Measurements from ENCODE around the gene FRMD4A.
"Not testable (repeated sequence)": the region's sequence is repeated elsewhere in the genome, so short reads cannot be mapped to it uniquely, and the experiment has no call there.

Gene FRMD4A

DNA sequence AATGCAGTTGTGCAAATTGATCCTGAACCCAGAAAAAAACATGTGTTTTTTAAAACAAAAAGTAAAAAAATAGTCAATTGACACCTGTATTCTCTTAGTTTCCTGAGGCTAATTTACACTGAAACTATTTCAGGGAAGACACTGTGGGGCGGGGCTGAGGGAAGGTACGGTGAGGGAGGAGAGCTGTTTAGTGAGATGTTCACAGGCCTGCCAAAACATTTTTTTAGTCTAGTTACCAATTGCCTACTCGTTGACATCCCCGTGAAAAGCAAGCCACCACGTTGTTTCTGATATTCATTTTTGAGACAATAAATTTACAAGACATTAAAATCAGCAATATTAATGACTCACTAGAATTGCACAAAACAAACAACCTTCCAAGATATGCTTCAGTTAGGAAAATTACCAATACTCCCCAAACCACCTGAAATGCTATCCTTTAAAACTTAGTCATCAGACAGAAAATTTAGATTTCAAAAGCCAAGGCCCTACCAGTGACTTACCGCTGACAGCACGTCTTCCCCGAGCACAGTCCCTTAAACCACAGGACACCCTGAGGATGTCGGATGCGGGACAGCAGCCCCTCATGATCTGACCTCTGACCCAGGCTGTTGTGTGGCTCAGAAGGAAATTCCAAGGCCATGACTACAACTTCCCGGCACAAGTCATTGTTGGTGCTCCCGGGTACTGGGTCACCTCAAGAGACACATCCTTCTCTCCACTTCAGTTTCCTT, 464.8 kb downstream of the FRMD4A start:
- DNase-seq, result no peak

DNA sequence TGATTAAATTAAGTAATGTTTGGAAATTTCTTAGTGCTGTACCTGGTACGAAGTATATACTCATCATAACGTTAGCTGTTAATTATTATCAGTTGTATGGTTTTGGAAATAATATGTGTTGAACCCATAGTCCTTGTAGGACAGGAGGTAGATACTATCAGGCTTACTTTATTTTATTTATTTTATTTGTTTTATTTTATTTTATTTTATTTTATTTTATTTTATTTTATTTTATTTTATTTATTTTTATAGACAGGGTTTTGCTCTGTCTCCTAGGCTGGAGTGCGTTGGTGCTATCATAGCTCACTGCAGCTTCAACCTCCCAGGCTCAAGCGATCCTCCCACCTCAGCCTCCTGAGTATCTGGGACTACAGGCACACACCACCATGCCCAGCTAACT, 465.5 kb downstream of the FRMD4A start:
- DNase-seq, result not testable (repeated sequence)

DNA sequence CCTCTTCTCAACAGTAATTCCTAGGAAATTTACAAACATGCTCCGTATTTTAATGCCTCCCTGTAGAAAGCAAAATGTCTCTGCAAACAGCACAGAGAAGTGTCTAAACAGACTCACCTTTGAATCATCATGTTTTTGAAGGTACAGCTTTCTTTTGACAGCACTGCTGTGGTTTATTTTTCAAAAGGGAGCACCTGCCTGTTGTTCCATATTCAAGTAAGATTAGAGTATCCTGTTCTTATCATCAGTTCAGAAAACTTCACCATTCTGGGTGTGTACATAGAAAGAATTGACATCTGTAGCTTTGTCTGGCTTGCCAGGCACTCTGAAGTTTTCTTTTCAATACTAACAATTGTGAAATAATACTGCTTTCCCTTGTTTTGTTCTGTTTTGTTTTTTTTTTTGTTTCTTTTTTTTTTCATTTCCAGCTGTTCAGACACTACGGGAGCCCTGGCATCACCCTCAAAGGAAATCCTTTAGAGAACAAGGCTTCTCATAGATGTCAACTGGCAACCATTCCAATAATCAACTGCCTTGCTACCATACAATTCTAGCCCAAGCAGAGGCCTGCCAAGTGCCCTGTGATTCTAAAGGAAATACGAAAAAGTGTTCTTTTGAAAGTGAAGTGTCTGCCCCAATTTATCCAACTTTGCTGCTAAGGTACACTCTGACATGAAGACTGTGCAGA, 468.0 kb downstream of the FRMD4A start:
- DNase-seq, result no peak

GRCh38 chr10:13860886-13861285, 469.8 kb downstream of the FRMD4A start:
- DNase-seq, result no peak

- no peak for DNase-seq
Measured at GRCh38 chr10:13859979-13860654, 470.6 kb downstream of the FRMD4A start.

DNA sequence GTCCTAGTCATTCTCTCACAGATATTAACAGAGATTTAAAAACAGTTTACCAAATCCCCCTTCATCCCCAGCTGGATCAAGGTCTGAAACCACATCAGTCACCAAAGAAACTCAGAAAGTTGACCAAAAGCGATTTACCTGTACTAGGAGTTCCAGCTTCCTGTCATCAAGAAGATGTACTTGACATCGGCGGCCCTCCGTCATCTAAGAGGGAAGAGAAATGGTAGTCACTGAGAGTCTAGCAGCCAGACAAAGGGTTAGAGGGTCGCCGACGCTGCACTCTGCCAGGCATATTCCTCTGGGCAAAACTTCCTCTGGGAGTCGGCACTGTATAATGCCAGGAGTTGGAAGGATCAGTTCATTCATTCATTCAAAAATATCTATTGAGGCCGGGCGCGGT, 472.0 kb downstream of the FRMD4A start:
- no peak for DNase-seq

GRCh38 chr10:13857451-13857850, 473.3 kb downstream of the FRMD4A start:
- DNase-seq, result no peak

GRCh38 chr10:13853854-13854253, 476.9 kb downstream of the FRMD4A start:
- DNase-seq, result no peak

DNA sequence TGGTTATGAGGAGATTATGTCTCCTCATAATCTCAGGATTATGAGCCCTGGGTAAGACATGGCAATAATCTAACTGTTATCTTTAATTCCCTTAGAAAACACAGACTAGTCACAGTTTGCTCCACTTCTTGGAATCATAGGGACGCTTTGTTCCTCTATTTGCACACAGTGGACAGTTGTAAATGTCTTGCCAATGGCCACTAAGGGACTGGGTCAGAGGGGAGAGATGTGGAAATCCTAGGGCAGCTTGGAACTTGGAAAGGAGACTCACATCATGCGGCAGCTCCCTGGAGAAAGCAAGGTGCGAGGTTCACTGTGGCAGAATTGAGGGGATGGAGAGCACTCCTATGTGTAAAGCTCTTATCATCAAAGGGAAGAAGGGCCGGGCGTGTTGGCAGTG, 477.9 kb downstream of the FRMD4A start:
- no peak for DNase-seq

- no peak for DNase-seq
Measured at GRCh38 chr10:13851906-13852305, 478.8 kb downstream of the FRMD4A start.

DNA sequence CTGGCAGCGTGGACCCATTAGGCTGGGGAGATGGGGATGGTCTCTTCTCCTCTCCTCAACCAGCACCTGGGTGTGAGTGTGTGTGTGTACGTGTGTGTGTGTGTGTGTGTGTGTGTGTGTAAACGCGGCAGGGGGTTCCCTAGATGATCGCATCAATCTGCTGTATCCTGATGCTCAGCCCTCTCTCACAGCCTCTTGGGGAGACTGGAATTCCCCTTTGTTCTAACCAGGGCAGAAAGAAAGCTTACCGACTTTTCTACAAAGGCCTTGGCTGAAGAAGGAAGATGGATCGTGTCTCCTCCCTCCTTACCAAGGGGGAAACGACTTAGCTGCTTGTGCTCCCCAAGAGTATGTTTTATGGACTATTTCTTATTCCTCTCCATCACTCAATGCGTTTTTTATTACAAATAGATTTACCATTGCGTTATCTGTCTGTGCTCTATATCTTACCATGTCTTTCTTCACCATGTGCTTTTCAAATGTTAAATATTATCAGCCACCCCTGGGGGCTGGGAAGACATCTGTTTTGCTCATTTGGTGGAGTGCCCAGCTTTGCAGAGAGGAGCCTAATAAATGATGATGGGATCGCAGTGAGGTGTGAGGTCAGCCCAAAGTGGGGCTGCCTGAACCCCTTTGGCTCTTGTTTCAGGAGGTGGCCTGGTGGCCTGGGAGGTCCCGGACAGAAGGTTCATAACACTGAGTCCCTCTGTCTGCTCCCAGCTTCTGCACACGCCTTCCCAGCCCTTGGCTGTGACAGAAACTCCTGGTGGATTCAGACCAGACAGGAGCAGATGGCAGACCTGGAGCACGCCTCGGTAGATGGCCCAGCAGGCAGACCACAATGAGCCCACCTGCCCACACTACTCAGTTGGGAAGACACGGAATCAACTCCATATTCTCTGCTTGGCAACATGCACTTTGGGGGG, 481.9 kb downstream of the FRMD4A start:
- DNase-seq, result no peak

GRCh38 chr10:13847201-13847631, 483.5 kb downstream of the FRMD4A start:
- no peak for DNase-seq

GRCh38 chr10:13845897-13846296, 484.8 kb downstream of the FRMD4A start:
- no peak for DNase-seq

GRCh38 chr10:13844651-13845050, 486.1 kb downstream of the FRMD4A start:
- no peak for DNase-seq

GRCh38 chr10:13842117-13842516, 488.6 kb downstream of the FRMD4A start:
- DNase-seq, result no peak

- no peak for DNase-seq
Measured at GRCh38 chr10:13840036-13840435, 490.7 kb downstream of the FRMD4A start.

DNA sequence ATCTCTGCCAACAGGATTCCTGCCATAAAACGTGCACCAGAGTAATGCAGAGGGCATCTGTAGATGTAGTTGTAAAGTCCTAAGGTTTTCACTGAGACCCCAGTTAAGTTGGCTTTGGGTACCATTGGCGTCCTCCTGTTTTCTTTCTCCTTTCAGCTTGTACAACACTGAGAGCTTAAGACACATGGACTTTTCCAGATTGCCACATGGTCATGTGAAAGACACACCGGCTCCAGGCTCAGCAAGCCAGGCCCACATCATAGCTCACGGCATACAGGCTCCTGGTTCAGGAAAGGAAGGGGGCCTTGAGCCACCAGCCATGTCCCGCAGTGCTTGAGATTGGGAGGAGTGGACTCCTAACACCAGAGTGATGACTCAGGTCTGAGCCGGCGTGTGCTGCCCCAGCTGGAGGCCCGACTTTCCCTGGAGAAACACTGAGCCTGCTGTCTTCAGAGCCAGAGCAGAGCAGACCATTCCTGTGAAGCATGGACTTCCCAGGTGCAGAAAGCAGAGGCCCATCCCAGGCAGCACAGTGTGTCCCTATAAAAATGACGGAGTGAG, 491.2 kb downstream of the FRMD4A start:
- no peak for DNase-seq

DNA sequence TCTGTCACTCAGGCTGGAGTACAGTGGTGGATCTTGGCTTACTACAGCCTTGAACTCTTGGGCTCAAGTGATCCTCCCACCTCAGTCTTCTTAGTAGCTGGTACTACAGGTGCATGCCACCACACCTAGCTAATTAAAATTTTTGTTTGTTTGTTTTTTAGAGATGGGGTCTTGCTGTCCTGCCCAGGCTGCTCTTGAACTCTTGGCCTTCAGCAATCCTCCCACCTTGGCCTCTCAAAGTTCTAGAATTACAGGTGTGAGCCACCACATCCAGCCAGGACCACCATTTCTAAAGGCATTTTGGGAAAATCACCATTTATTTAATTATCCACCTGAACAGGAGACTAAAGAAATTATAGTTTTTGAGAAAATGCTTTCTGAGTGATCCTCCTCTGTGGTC, 491.7 kb downstream of the FRMD4A start:
- no peak for DNase-seq

DNA sequence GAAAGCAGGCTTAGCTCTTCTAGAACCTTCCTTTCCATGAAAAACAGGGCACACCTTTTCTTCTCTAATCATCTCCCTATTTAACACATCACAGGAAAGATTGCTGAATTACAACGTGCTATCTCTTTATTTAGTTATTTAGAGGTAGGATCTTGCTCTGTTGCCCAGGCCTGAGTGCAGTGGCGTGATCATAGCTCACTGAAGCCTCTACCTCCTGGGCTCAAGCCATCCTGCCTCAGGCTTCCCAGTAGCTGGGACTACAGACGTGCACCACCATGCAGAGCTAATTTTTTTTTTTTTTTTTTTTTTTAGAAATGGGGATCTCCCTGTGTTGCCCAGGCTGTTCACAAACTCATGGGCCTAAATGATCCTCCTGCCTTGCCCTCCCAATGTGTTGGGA, 492.8 kb downstream of the FRMD4A start:
- no peak for DNase-seq

DNA sequence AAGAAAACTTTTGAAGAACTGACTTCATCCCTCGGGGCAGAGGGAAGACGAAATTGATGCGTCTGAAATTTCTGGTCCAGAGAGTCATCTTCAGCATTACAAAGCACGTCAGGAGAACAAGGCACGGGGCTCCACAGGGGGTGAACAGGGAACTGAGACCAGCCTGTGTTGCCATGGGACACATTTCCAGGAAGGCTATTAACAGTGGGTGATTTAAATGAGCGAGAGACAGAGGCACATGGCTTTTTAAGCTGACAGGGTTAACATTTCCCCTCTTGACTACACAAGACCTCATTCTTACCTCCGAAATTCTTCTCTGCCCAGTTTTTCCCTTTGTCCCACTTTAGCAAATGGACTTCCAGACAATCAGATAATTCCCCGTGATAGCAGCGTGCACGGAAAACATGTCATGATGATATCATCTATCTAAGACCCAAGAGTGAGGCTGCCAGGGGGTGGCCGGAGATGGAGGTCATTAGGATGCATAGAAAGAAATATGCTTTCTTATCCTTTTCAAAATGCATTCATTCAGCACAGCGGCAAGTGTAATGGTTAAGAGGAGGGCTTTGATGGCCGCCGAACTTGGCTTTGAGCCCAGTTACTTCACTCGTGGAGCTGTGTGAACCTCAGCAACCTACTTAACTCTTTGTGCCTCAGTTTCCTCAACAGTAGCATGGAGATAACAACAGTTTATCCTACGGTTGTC, 496.0 kb downstream of the FRMD4A start:
- DNase-seq, result no peak

- DNase-seq, result no peak
Measured at GRCh38 chr10:13831711-13832141, 499.0 kb downstream of the FRMD4A start.

DNA sequence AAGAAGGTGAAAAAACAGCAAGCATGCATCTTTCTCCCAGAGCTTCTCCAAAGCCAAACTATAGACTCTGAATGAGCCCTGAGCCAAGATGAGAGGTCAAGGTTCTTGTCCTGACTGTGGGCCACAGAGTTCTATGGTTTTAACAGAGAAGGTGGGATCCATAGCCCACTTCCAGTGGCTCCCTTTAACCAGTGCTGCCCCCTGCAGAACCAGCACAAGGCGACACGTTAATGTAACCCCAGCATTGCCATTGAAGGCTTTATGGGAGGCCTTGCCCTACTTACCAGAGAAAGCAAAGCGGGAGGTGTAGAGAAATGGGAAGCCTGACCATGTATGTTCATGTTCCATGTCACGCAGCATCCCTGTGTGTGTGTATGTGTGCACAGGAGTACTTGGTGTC, 500.3 kb downstream of the FRMD4A start:
- no peak for DNase-seq
